Glutamatergic neuron (in vitro differentiated cells): ENCODE results near the gene NCLN. TPM values are rescaled to one million over a fixed set of nuclear protein-coding genes. Genes with fewer than 3 reads are reported as not detected.

Experiments
- DNase-seq: peaks from one replicate; pipeline ENCODE4 v3.0.0; 2022
- H3K27ac Mint-ChIP-seq: one replicate; pipeline ENCODE4 v1.8.0; 2020; ENCODE audit warnings: mild to moderate bottlenecking, mixed read lengths, inconsistent platforms; ENCODE audit not compliant: unreplicated experiment
- H3K27me3 Mint-ChIP-seq: one replicate; pipeline ENCODE4 v1.8.0; 2020; ENCODE audit warnings: mild to moderate bottlenecking, moderate library complexity, mixed read lengths, inconsistent platforms; ENCODE audit not compliant: unreplicated experiment
- H3K36me3 Mint-ChIP-seq: one replicate; pipeline ENCODE4 v1.8.0; 2020; ENCODE audit warnings: mild to moderate bottlenecking, mixed read lengths, inconsistent platforms; ENCODE audit not compliant: unreplicated experiment
- H3K4me1 Mint-ChIP-seq: one replicate; pipeline ENCODE4 v1.8.0; 2020; ENCODE audit warnings: mild to moderate bottlenecking, low read depth, mixed read lengths, inconsistent platforms; ENCODE audit not compliant: unreplicated experiment
- H3K4me3 Mint-ChIP-seq: one replicate; pipeline ENCODE4 v1.8.0; 2020; ENCODE audit warnings: mild to moderate bottlenecking, mixed read lengths, inconsistent platforms; ENCODE audit not compliant: unreplicated experiment
- H3K9me3 Mint-ChIP-seq: one replicate; pipeline ENCODE4 v1.8.0; 2020; ENCODE audit warnings: mild to moderate bottlenecking, moderate library complexity, mixed read lengths, inconsistent platforms; ENCODE audit not compliant: unreplicated experiment
- CTCF ChIP-seq: fragments of 200-600 bp; sonication (generic); IDR thresholded peaks from one replicate; pipeline ENCODE4 v1.5.0; 2021; ENCODE audit not compliant: partially characterized antibody, unreplicated experiment
- total RNA-seq: library from RNA; stranded (reverse); fragmentation: NEBNext Ultra II Directional; extraction: Animal tissue kit (Norgen Biotek cat#: 25700); gene quantifications from one replicate; pipeline ENCODE4 v1.2.1, GENCODE V29; 2021; ENCODE audit not compliant: unreplicated experiment

NCLN gene
- total RNA-seq, 1 donor from 2014 or later = 54.4 TPM

GRCh38 chr19:3138268-3138667 lies 47.5 kb upstream of the NCLN start:
- peaks cover 3% of the 10 kb centered on the region for H3K27me3 Mint-ChIP-seq
- no peak for TF ChIP-seq CTCF
- peaks cover 8% of the 10 kb centered on the region for H3K36me3 Mint-ChIP-seq
- H3K27ac Mint-ChIP-seq = no peak overlapping the region
- no peak for DNase-seq
- peaks cover 7% of the 10 kb centered on the region for H3K4me1 Mint-ChIP-seq
- H3K9me3 Mint-ChIP-seq = peaks cover 4% of the 10 kb centered on the region
- no peak overlapping the region for H3K4me3 Mint-ChIP-seq

DNA sequence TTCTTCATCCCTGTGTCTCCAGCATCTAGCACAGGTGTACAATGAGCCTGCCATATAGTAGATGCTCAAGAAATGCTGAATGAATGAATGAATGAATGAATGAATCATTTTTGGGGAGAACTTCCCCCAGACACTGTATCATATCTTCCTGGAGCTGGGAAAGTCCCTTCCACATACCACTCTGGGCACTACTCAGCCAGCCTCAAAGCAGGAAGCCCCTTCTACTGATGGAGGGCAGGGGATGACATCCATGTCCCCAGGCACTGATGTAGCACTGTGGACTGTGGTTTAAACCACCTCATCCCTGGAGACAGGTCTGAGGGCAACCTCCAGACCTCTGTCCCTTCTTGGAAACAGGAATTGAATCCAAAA lies 45.1 kb upstream of the NCLN start:
- no peaks in the 10 kb centered on the region for H3K9me3 Mint-ChIP-seq
- TF ChIP-seq CTCF = no peak
- H3K4me1 Mint-ChIP-seq = no peaks in the 10 kb centered on the region
- no peaks in the 10 kb centered on the region for H3K27me3 Mint-ChIP-seq
- H3K4me3 Mint-ChIP-seq = no peak overlapping the region
- H3K36me3 Mint-ChIP-seq = peaks cover 8% of the 10 kb centered on the region
- DNase-seq = no peak
- H3K27ac Mint-ChIP-seq = no peak overlapping the region

GRCh38 chr19:3142292-3142670 lies 43.4 kb upstream of the NCLN start:
- no peak for TF ChIP-seq CTCF

DNA sequence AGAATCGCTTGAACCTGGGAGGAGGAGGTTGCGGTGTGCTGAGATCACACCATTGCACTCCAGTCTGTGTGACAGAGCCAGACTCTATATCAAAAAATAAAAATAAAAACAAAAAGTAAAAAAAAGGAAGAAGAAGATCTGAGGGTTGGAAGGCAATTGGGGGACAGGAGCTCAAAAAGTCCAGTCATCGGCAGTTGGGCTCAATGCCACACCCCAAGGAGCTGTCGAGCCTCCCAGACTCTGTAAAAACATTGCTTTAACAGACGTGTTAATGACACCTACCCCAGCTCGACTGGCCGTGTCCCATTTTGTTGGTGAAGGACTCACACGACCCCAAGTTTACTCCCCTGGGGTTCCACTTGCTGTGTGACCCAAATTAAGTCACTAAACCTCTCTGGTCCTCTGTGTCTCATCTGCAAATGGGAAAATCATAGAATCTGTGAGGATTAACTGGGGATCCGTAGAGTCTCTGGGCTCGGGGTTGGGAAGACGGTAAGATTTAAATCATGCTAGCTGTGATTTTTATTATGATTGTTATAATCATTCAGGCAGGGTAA lies 42.9 kb upstream of the NCLN start:
- no peak overlapping the region for H3K4me3 Mint-ChIP-seq
- no peaks in the 10 kb centered on the region for H3K27me3 Mint-ChIP-seq
- peaks cover 8% of the 10 kb centered on the region for H3K36me3 Mint-ChIP-seq
- no peak for DNase-seq
- no peaks in the 10 kb centered on the region for H3K4me1 Mint-ChIP-seq
- H3K27ac Mint-ChIP-seq = no peak overlapping the region
- peaks cover 2% of the 10 kb centered on the region for H3K9me3 Mint-ChIP-seq
- TF ChIP-seq CTCF = no peak

More at GRCh38 chr19:3142292-3142670, 43.4 kb upstream of the NCLN start:
- DNase-seq = no peak
- no peaks in the 10 kb centered on the region for H3K27me3 Mint-ChIP-seq
- H3K9me3 Mint-ChIP-seq = peaks cover 2% of the 10 kb centered on the region
- no peaks in the 10 kb centered on the region for H3K4me1 Mint-ChIP-seq
- no peak overlapping the region for H3K27ac Mint-ChIP-seq
- H3K4me3 Mint-ChIP-seq = no peak overlapping the region
- H3K36me3 Mint-ChIP-seq = peaks cover 8% of the 10 kb centered on the region

GRCh38 chr19:3145909-3146676 lies 39.6 kb upstream of the NCLN start:
- DNase-seq = no peak
- no peak overlapping the region for H3K27ac Mint-ChIP-seq
- no peaks in the 10 kb centered on the region for H3K36me3 Mint-ChIP-seq
- peaks cover 10% of the 10 kb centered on the region for H3K4me1 Mint-ChIP-seq
- H3K9me3 Mint-ChIP-seq = peaks cover 9% of the 10 kb centered on the region
- peaks cover 1% of the 10 kb centered on the region for H3K27me3 Mint-ChIP-seq
- H3K4me3 Mint-ChIP-seq = no peak overlapping the region
- no peak for TF ChIP-seq CTCF
